Pancreas (tissue), 10 donors: ENCODE measurements around the gene MAPK13. TPM values are rescaled to one million over a fixed set of nuclear protein-coding genes. Genes with fewer than 3 reads are reported as not detected.
A peak's percentile ranks its signal among the peaks of the same experiment; 100 is the strongest.
"Not testable (repeated sequence)": the region's sequence is repeated elsewhere in the genome, so short reads cannot be mapped to it uniquely, and the experiment has no call there.

ENCODE experiments used
- ATAC-seq, 4 donors: fragments of 200-7000 bp; cut with Tn5 transposase; one replicate each; pipeline versions ENCODE4 v1.8.0 to v1.9.1; 2020; ENCODE audit warnings: mild to moderate bottlenecking in 4 of 4, moderate library complexity in 4 of 4
- DNase-seq, 6 donors: peaks; one replicate each; pipeline ENCODE4 v3.0.0-alpha.2; 2020
- FAIRE-seq: peaks from 2 replicates; lab custom pipeline; 2012; peaks lifted over from hg19 to GRCh38; lab: Jason Lieb, UNC
- H3K27ac ChIP-seq, 4 donors: fragments of 200-600 bp; sonication (generic); 1 replicate in 3 of 4; 2 replicates in 1 of 4; pipeline versions ENCODE4 v1.5.0 to v1.8.0; 2020
- H3K27me3 ChIP-seq, 4 donors: fragments of 200-600 bp; one replicate each; pipeline ENCODE4 v1.8.0; 2021
- H3K36me3 ChIP-seq, 3 donors: fragments of 200-600 bp; sonication (generic) in 1 of 3; one replicate each; pipeline versions ENCODE4 v1.5.0 to v1.8.0; 2020 to 2021
- H3K4me1 ChIP-seq, 3 donors: fragments of 200-600 bp; one replicate each; pipeline ENCODE4 v1.8.0; 2021
- H3K4me3 ChIP-seq, 4 donors: fragments of 200-600 bp; sonication (generic) in 2 of 4; one replicate each; pipeline versions ENCODE4 v1.5.0 to v1.8.0; 2020 to 2021
- H3K9me3 ChIP-seq, 4 donors: fragments of 200-600 bp; one replicate each; pipeline ENCODE4 v1.8.0; 2021
- CTCF ChIP-seq, 4 donors: fragments of 200-600 bp; sonication (generic) in 3 of 4; IDR thresholded peaks; one replicate each; pipeline versions ENCODE4 v1.5.0 to v1.8.0; 2021; ENCODE audit warnings: antibody characterized with exemption in 4 of 4
- WGBS, 2 donors: extraction: QIAGEN DNeasy Blood & Tissue Kit; methylation state at CpG; one replicate each; pipeline ENCODE4 v1.1.7; 2013; 5-methylcytosine and 5-hydroxymethylcytosine counted together
- intact Hi-C, 3 donors: fragments of 100-400 bp; cut with DNase I; formaldehyde crosslinking; loops; one replicate each; pipeline versions ENCODE4 v1.11.1 to v1.14.2; 2022
- polyA plus RNA-seq, 2 donors: library from polyadenylated mRNA; stranded (reverse); fragments of 200-250 nt; gene quantifications; one replicate each; pipeline ENCODE4 v1.2.3, GENCODE V29; 2013
- total RNA-seq, 6 donors: library from RNA; stranded (reverse); fragmentation: NEBNext Ultra II Directional in 4 of 6; extraction: Animal tissue kit (Norgen Biotek cat#: 25700) in 4 of 6; gene quantifications; one replicate each; pipeline versions ENCODE4 v1.2.1 to v1.2.4, GENCODE V29; 2021 to 2023
- donor health status: healthy with polysubstance abuse.
- donor health status: DM: no; HTN: no; CAD: no; lungs with moderate emphysema.
- donor health status: DM: no; HTN: no; CAD: no.
- donor health status: control.
- donor health status: control.
- donor health status: Bipolar disorder and iron deficiency.
- donor health status: DM: yes; HTN: yes; CAD: no.
- donor health status: DM: no; HTN: no; CAD: no.
- donor health status: DM: no; HTN: no; CAD: no.
- donor health status: DM: yes; HTN: yes; CAD: no.

MAPK13 gene
- total and polyA plus RNA-seq, 8 donors: 20.2 to 46.3 (median 34.0) TPM

DNA sequence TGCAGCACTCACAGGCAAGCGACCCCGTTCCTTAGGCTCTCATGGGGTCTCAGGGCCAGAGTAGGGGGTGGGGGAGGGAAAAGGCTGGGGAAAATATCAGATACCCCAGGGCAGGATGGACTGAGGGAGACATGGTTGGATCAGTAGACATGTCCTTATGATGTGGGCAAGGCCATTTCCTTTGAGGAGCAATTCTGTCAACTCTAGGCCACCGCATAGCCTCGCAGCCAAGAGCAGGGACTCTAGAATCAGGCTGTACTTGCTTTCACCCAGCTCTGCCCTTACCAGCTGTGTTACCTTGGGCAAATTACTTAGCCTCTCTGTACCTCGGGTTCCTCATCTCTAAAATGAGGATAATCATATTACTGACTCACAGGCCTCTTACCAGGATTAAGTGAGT, 2.2 kb upstream of the MAPK13 start:
- H3K4me1 ChIP-seq: peaks cover 3 to 15% (median 12%) of the 10 kb centered on the region in 3 donors
- FAIRE-seq: no peak
- TF ChIP-seq CTCF (IDR thresholded peaks at IDR 0.05): no peak
- no peaks in the 10 kb centered on the region for H3K27me3 ChIP-seq
- no peak for DNase-seq
- WGBS, 2 donors: 88 to 90% methylated on average over 5 of the region's 5 CpGs
- no peaks in the 10 kb centered on the region for H3K36me3 ChIP-seq
- intact Hi-C loops: loop anchor here in 1 of 3 donors (10.0 kb wide), 1 partner anchor 67 kb away; the partner anchor contains the start of gene BRPF3
- no peak for ATAC-seq
- no peak overlapping the region for H3K27ac ChIP-seq
- no peak overlapping the region for H3K4me3 ChIP-seq
- no peaks in the 10 kb centered on the region for H3K9me3 ChIP-seq

DNA sequence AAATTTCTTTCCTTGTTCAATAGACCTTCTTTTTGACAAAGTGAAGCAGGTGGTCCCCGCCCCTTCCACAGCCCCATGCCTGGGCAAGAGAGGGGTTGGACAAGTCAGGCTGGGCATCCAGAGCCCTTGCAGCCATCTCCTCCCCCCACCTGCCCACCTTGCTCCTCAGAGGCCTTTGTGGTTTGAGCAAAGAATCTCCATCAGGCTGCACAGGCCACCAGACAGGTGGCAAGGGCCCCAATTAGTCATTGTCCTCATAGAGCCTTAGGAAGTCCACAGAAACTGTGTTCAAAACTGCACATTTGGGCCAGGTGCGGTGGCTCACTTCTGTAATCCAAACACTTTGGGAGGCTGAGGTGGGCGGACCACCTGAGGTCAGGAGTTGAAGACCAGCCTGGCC, 1.5 kb upstream of the MAPK13 start:
- intact Hi-C loops: loop anchor here in 1 of 3 donors (10.0 kb wide), 1 partner anchor 66 kb away; the partner anchor contains the start of gene BRPF3
- ATAC-seq (no peak), FAIRE-seq (no peak), DNase-seq (no peak)
- Histone ChIP-seq H3K9me3 (no peaks in the 10 kb centered on the region), H3K4me1 (peaks cover 3 to 15% (median 12%) of the 10 kb centered on the region in 3 donors), H3K27ac (no peak overlapping the region), H3K27me3 (no peaks in the 10 kb centered on the region), H3K4me3 (no peak overlapping the region), H3K36me3 (no peaks in the 10 kb centered on the region)
- 94 to 98% methylated on average over 3 of the region's 3 CpGs for WGBS, 2 donors
- no peak for TF ChIP-seq CTCF (IDR thresholded peaks at IDR 0.05)

DNA sequence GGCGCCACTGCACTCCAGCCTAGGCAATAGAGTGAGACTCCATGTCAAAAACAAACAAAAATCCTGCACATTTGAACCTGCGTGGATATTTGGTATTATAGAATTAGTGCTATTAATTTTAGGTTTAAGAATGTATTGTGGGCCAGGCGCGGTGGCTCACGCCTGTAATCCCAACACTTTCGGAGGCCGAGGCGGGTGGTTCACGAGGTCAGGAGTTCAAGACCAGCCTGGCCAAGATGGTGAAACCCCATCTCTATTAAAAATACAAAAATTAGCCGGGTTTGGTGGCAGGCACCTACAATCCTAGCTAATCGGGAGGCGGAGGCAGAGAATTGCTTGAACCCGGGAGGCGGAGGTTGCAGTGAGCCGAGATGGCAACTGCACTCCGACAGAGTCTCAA, 979 bp upstream of the MAPK13 start:
- peak overlapping the region in 2 of 4 donors; percentile 93 to 94 for H3K27ac ChIP-seq
- intact Hi-C loops: loop anchor here in 1 of 3 donors (10.0 kb wide), 1 partner anchor 65 kb away; the partner anchor contains the start of gene BRPF3
- H3K36me3 ChIP-seq, H3K4me3 ChIP-seq, FAIRE-seq, ATAC-seq, H3K9me3 ChIP-seq, H3K27me3 ChIP-seq, DNase-seq: not testable (repeated sequence)
- peaks cover 3 to 15% (median 12%) of the 10 kb centered on the region in 3 donors for H3K4me1 ChIP-seq
- 85 to 92% methylated on average over 16 of the region's 16 CpGs for WGBS, 2 donors

DNA sequence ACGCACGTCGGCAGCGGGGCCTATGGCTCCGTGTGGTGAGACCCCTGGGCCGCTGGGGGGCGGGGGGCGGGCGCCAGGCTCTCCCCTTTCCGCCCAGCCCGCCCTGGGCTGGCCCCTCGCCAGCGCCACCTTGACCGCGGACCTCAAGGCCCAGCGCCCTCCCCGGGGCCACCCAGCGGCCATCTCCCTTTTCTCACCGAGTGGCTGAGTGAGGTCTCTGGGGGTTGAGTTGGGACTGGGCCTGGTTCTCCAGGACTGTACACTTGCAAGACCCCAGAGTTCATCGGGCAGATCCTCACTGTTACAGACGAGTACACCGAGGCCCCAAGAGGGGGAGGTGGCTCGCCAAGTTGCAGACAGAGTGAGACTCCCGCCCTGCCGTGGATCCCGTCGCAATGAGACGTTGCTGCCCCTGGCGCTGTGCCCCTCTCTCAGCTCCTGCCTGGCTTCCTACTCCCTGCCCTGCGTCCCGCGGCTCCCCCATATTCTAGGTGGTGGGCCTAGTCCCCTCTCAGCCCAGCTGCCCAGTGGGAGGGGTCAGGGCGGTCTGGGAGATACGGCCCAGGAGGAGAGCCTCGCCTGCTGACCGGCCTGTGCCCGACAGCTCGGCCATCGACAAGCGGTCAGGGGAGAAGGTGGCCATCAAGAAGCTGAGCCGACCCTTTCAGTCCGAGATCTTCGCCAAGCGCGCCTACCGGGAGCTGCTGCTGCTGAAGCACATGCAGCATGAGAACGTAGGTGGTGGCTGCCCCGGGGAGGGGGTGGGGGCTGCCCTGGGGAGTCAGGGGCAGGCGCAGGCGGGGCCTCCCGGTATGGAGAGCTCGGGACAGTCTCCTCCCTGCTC, 576 bp downstream of the MAPK13 start:
- peak in 1 of 4 donors; percentile 12 for TF ChIP-seq CTCF (IDR thresholded peaks at IDR 0.05)
- Histone ChIP-seq H3K4me3 (peak overlapping the region; percentile 42 to 66 (median 52)), H3K27me3 (no peaks in the 10 kb centered on the region), H3K9me3 (no peaks in the 10 kb centered on the region), H3K4me1 (peaks cover 3 to 15% (median 12%) of the 10 kb centered on the region in 3 donors), H3K27ac (peak overlapping the region; percentile 86 to 94 (median 92)), H3K36me3 (peaks cover 0 to 6% (median 0%) of the 10 kb centered on the region in 3 donors)
- intact Hi-C loops: no loop called here
- ATAC-seq (peak; percentile 66 to 75 (median 72)), FAIRE-seq (no peak), DNase-seq (peak; percentile 63 to 91 (median 79))
- 5% methylated on average over 47 to 52 of the region's 52 CpGs for WGBS, 2 donors

DNA sequence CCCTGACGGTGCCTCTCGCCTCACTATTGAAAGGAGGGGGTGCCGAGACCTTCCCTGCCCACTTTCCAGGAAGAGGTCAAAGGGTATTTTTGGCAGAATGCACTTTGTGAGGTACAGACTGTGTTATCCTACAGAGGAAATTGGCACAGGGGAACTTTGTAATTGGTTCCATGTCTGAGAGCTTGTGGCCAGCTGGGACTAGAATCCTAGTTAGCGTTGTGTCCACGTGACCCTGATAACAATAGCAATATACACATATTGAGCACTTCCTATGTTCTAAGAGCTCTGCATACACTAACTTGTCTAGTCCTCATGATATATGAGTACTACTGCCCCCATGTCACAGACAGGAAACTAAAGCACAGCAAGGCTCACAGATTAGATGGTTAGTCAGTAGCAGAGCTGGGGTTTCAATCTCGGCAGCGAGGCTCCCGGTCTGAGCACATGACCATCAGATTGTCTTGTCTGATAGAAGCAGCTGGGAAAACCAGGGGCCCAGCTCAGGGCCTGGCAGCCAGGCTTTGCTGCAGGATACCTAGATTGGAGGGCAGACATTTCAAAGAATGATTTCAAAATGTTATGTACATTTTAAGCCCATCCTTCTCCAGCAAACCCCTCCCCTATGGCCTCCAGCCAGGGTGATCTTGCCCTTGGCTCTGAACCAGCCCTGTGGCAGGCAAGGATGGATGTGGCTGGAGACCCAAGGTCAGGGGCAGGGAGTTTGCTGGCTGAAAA, 1.4 kb downstream of the MAPK13 start:
- H3K36me3 ChIP-seq: peaks cover 0 to 14% (median 6%) of the 10 kb centered on the region in 3 donors
- 1 to 2% methylated on average over 8 of the region's 8 CpGs for WGBS, 2 donors
- peak; percentile 77 to 89 (median 84) for DNase-seq
- H3K4me1 ChIP-seq: peaks cover 3 to 15% (median 12%) of the 10 kb centered on the region in 3 donors
- peak overlapping the region; percentile 86 to 94 (median 92) for H3K27ac ChIP-seq
- intact Hi-C loops: no loop called here
- ATAC-seq: peak; percentile 55 to 67 (median 60)
- peak overlapping the region; percentile 42 to 66 (median 52) for H3K4me3 ChIP-seq
- TF ChIP-seq CTCF (IDR thresholded peaks at IDR 0.05): no peak
- no peak for FAIRE-seq
- no peaks in the 10 kb centered on the region for H3K27me3 ChIP-seq
- H3K9me3 ChIP-seq: no peaks in the 10 kb centered on the region
